OCI-M2 (cell line): Measurements from ENCODE around the gene CBFA2T2.
A peak's percentile ranks its signal among the peaks of the same experiment; 100 is the strongest.
"Not testable (repeated sequence)": the region's sequence is repeated elsewhere in the genome, so short reads cannot be mapped to it uniquely, and the experiment has no call there.

Source experiments
- DNase-seq: peaks from one replicate; lab custom pipeline; 2025; ENCODE audit not compliant: unreplicated experiment; lab: John Stamatoyannopoulos, UW

Gene CBFA2T2

GRCh38 chr20:33569802-33570391 is 80.0 kb downstream of the CBFA2T2 start:
- DNase-seq = no peak

GRCh38 chr20:33570743-33571142 is 80.8 kb downstream of the CBFA2T2 start:
- no peak for DNase-seq

GRCh38 chr20:33573268-33573667 is 83.4 kb downstream of the CBFA2T2 start:
- not testable (repeated sequence) for DNase-seq

GRCh38 chr20:33575282-33575681 is 85.4 kb downstream of the CBFA2T2 start:
- DNase-seq = no peak

GRCh38 chr20:33576432-33577125 is 86.7 kb downstream of the CBFA2T2 start:
- no peak for DNase-seq

GRCh38 chr20:33578510-33578909 is 88.6 kb downstream of the CBFA2T2 start:
- DNase-seq = no peak

GRCh38 chr20:33583143-33583542 is 93.2 kb downstream of the CBFA2T2 start:
- DNase-seq = no peak

GRCh38 chr20:33584976-33585375 is 95.1 kb downstream of the CBFA2T2 start:
- DNase-seq = no peak

- DNase-seq = no peak
Measured at GRCh38 chr20:33585413-33585812, 95.5 kb downstream of the CBFA2T2 start.

GRCh38 chr20:33589059-33589458 is 99.2 kb downstream of the CBFA2T2 start:
- no peak for DNase-seq

- peak; percentile 26 for DNase-seq
Measured at GRCh38 chr20:33591901-33592300, 102.0 kb downstream of the CBFA2T2 start.

- DNase-seq = no peak
Measured at GRCh38 chr20:33594743-33595142, 104.8 kb downstream of the CBFA2T2 start.

- no peak for DNase-seq
Measured at GRCh38 chr20:33600414-33600813, 110.5 kb downstream of the CBFA2T2 start.

GRCh38 chr20:33600981-33601380 is 111.1 kb downstream of the CBFA2T2 start:
- no peak for DNase-seq

- no peak for DNase-seq
Measured at GRCh38 chr20:33601861-33602260, 112.0 kb downstream of the CBFA2T2 start.

GRCh38 chr20:33602826-33603590 is 113.1 kb downstream of the CBFA2T2 start:
- DNase-seq = no peak

- DNase-seq = no peak
Measured at GRCh38 chr20:33604084-33604990, 114.4 kb downstream of the CBFA2T2 start.

GRCh38 chr20:33604991-33605370 is 115.1 kb downstream of the CBFA2T2 start:
- no peak for DNase-seq

- no peak for DNase-seq
Measured at GRCh38 chr20:33606118-33606771, 116.3 kb downstream of the CBFA2T2 start.

- DNase-seq = no peak
Measured at GRCh38 chr20:33609504-33609903, 119.6 kb downstream of the CBFA2T2 start.

- no peak for DNase-seq
Measured at GRCh38 chr20:33611106-33611505, 121.2 kb downstream of the CBFA2T2 start.
